ENCODE data around the gene GRIK4.

- no peak for TF ChIP-seq CTCF (IDR thresholded peaks at IDR 0.05)
- TF ChIP-seq POLR2A (IDR thresholded peaks at IDR 0.05) = no peak
These were observed 234.8 kb downstream of the GRIK4 start for GRCh38 chr11:120746376-120746775.
